GM06990 (cell line): ENCODE measurements around the gene ANKRD16.

Source experiments
- DNase-seq: peaks from one replicate; pipeline ENCODE4 v3.0.0-alpha.2; 2011; ENCODE audit not compliant: insufficient read length; ENCODE audit errors: extremely low read depth
- H3K27me3 ChIP-seq: replicated peaks from 2 replicates; pipeline ENCODE4 v1.6.0; 2011; ENCODE audit warnings: low read length; ENCODE audit not compliant: control insufficient read depth, insufficient read depth
- H3K36me3 ChIP-seq: 2 replicates; pipeline ENCODE4 v1.5.1; 2011; ENCODE audit warnings: low read length; ENCODE audit not compliant: control insufficient read depth, insufficient read depth
- H3K4me3 ChIP-seq: replicated peaks from 2 replicates; pipeline ENCODE4 v1.5.1; 2011; ENCODE audit warnings: low read depth, mild to moderate bottlenecking, control low read depth, low read length
- CTCF ChIP-seq: IDR thresholded peaks from 2 replicates; pipeline ENCODE4 v1.5.1; 2011; ENCODE audit warnings: low read length, control low read depth, mild to moderate bottlenecking, inconsistent platforms; ENCODE audit not compliant: insufficient read depth, poor library complexity, severe bottlenecking

ANKRD16 gene

GRCh38 chr10:5902511-5903274 lies 13.0 kb upstream of the ANKRD16 start:
- no peaks in the 10 kb centered on the region for H3K27me3 ChIP-seq
- H3K36me3 ChIP-seq, result peaks cover 7% of the 10 kb centered on the region
- H3K4me3 ChIP-seq, result no peak overlapping the region
- TF ChIP-seq CTCF, result no peak
- no peak for DNase-seq

GRCh38 chr10:5900247-5900646 lies 10.6 kb upstream of the ANKRD16 start:
- TF ChIP-seq CTCF, result no peak
- no peaks in the 10 kb centered on the region for H3K27me3 ChIP-seq
- no peak for DNase-seq
- H3K4me3 ChIP-seq, result no peak overlapping the region
- H3K36me3 ChIP-seq, result no peaks in the 10 kb centered on the region

GRCh38 chr10:5898163-5898562 lies 8.5 kb upstream of the ANKRD16 start:
- peaks cover 5% of the 10 kb centered on the region for H3K36me3 ChIP-seq
- no peak for TF ChIP-seq CTCF
- no peak for DNase-seq
- H3K4me3 ChIP-seq, result no peak overlapping the region
- no peaks in the 10 kb centered on the region for H3K27me3 ChIP-seq

GRCh38 chr10:5897504-5897903 lies 7.8 kb upstream of the ANKRD16 start:
- no peak for DNase-seq
- Histone ChIP-seq H3K4me3 (no peak overlapping the region), H3K36me3 (peaks cover 5% of the 10 kb centered on the region), H3K27me3 (no peaks in the 10 kb centered on the region)
- no peak for TF ChIP-seq CTCF

GRCh38 chr10:5897053-5897340 lies 7.3 kb upstream of the ANKRD16 start:
- no peak for DNase-seq
- no peak for TF ChIP-seq CTCF
- no peaks in the 10 kb centered on the region for H3K27me3 ChIP-seq
- H3K4me3 ChIP-seq, result no peak overlapping the region
- H3K36me3 ChIP-seq, result peaks cover 5% of the 10 kb centered on the region
